Measurements from ENCODE around the gene G6PC2. TPM values are rescaled to one million over a fixed set of nuclear protein-coding genes. Genes with fewer than 3 reads are reported as not detected.
"Not testable (repeated sequence)": the region's sequence is repeated elsewhere in the genome, so short reads cannot be mapped to it uniquely, and the experiment has no call there.

Gene G6PC2
- total RNA-seq, 1 donor from 2014 or later, result not detected

DNA sequence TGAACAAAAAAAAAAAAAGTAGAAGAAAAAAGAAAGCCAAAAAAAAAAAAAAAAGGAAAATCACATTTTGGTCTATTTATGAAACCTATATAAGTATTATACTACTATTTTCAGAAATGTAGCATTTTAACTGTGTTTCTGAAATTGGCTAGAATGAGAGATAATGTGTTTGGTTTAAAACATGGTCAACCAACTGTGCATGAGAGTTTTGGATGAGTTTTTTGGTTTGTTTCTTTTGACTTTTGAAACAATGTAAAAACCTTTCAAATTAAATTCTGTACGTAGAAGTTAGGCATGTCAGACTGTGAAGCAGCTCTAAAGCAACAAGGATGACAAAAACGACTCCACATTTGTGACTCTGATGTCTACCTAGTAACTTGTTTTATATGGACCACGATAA, 45.5 kb upstream of the G6PC2 start:
- Histone ChIP-seq H3K27ac (no peak overlapping the region), H3K27me3 (no peaks in the 10 kb centered on the region), H3K36me3 (peaks cover 3% of the 10 kb centered on the region), H3K9me3 (no peaks in the 10 kb centered on the region), H3K4me3 (no peak overlapping the region), H3K4me1 (no peaks in the 10 kb centered on the region)
- TF ChIP-seq CTCF (IDR thresholded peaks at IDR 0.05), result no peak
- ATAC-seq (no peak), DNase-seq (no peak)
- intact Hi-C loops (cut with DNase I), result no loop called here

DNA sequence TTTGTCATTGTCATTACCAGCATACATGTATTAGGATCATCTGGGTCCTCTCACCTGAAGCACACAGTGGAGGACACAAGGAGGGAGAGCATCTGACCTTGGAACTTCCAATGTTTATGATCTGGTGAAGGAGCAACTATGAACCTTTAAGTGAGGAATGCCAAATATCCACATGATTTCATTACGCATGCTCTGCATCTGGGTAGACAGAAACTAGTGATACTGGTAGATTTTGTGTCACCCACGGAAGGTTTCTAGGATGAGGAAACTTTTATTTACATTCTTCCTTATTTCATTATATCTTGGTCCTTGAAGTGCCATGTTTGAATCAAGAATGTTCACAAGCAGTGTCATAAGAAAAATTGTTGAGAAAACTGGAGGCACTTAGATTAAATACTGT, 42.9 kb upstream of the G6PC2 start:
- Histone ChIP-seq H3K9me3 (no peaks in the 10 kb centered on the region), H3K27ac (no peak overlapping the region), H3K27me3 (no peaks in the 10 kb centered on the region), H3K4me1 (no peaks in the 10 kb centered on the region), H3K4me3 (no peak overlapping the region), H3K36me3 (peaks cover 15% of the 10 kb centered on the region)
- intact Hi-C loops (cut with DNase I), result no loop called here
- no peak for TF ChIP-seq CTCF (IDR thresholded peaks at IDR 0.05)
- ATAC-seq (no peak), DNase-seq (no peak)

DNA sequence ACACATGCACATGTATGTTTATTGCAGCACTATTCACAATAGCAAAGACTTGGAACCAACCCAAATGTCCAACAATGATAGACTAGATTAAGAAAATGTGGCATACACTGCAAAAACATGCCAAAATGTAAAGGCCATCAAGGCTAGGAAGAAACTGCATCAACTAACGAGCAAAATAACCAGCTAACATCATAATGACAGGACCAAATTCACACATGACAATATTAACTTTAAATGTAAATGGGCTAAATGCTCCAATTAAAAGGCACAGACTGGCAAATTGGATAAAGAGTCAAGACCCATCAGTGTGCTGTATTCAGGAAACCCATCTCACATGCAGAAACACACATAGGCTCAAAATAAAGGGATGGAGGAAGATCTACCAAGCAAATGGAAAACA, 33.9 kb upstream of the G6PC2 start:
- H3K4me1 ChIP-seq; H3K4me3 ChIP-seq; H3K9me3 ChIP-seq; H3K36me3 ChIP-seq; H3K27ac ChIP-seq; DNase-seq; ATAC-seq; intact Hi-C loops (cut with DNase I); H3K27me3 ChIP-seq: not testable (repeated sequence)

- H3K4me3 ChIP-seq; H3K27me3 ChIP-seq; H3K4me1 ChIP-seq; DNase-seq; H3K27ac ChIP-seq; H3K36me3 ChIP-seq; ATAC-seq; H3K9me3 ChIP-seq; intact Hi-C loops (cut with DNase I): not testable (repeated sequence)
Measured at GRCh38 chr2:168870369-168870768, 30.7 kb upstream of the G6PC2 start.

DNA sequence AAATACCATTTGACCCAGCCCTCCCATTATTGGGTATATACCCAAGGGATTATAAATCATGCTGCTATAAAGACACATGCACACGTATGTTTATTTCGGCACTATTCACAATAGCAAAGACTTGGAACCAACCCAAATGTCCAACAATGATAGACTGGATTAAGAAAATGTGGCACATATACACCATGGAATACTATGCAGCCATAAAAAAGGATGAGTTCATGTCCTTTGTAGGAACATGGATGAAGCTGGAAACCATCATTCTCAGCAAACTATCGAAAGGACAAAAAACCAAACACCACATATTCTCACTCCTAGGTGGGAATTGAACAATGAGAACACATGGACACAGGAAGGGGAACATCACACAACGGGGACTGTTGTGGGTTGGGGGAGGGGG, 30.3 kb upstream of the G6PC2 start:
- H3K27ac ChIP-seq; H3K4me3 ChIP-seq; H3K27me3 ChIP-seq; H3K9me3 ChIP-seq; DNase-seq; H3K4me1 ChIP-seq; H3K36me3 ChIP-seq; ATAC-seq; intact Hi-C loops (cut with DNase I): not testable (repeated sequence)

GRCh38 chr2:168874368-168875054, 26.6 kb upstream of the G6PC2 start:
- no peak overlapping the region for H3K27ac ChIP-seq
- intact Hi-C loops (cut with DNase I), result no loop called here
- H3K4me3 ChIP-seq, result no peak overlapping the region
- DNase-seq (no peak), ATAC-seq (no peak)
- H3K36me3 ChIP-seq, result no peaks in the 10 kb centered on the region
- H3K9me3 ChIP-seq, result no peaks in the 10 kb centered on the region
- no peaks in the 10 kb centered on the region for H3K27me3 ChIP-seq
- no peaks in the 10 kb centered on the region for H3K4me1 ChIP-seq
- TF ChIP-seq CTCF (IDR thresholded peaks at IDR 0.05), result no peak

GRCh38 chr2:168882163-168882562, 18.9 kb upstream of the G6PC2 start:
- H3K27ac ChIP-seq; H3K4me1 ChIP-seq; H3K27me3 ChIP-seq; ATAC-seq; H3K9me3 ChIP-seq; H3K36me3 ChIP-seq; DNase-seq; H3K4me3 ChIP-seq; intact Hi-C loops (cut with DNase I): not testable (repeated sequence)

- intact Hi-C loops (cut with DNase I), result no loop called here
- no peaks in the 10 kb centered on the region for H3K9me3 ChIP-seq
- no peaks in the 10 kb centered on the region for H3K27me3 ChIP-seq
- no peak overlapping the region for H3K27ac ChIP-seq
- no peak overlapping the region for H3K4me3 ChIP-seq
- no peak for TF ChIP-seq CTCF (IDR thresholded peaks at IDR 0.05)
- DNase-seq, result no peak
- no peaks in the 10 kb centered on the region for H3K36me3 ChIP-seq
- no peak for ATAC-seq
- H3K4me1 ChIP-seq, result peaks cover 2% of the 10 kb centered on the region
Measured at GRCh38 chr2:168884975-168885374, 16.1 kb upstream of the G6PC2 start.
